Keratinocyte (primary cell): ENCODE measurements around the gene COL4A6. TPM values are rescaled to one million over a fixed set of nuclear protein-coding genes. Genes with fewer than 3 reads are reported as not detected.

ENCODE experiments used
- DNase-seq: peaks from one replicate; pipeline ENCODE4 v3.0.0-alpha.2; 2011; ENCODE audit warnings: low read depth, missing footprints, low spot score
- FAIRE-seq: peaks from 2 replicates; lab custom pipeline; 2011; peaks lifted over from hg19 to GRCh38; lab: Jason Lieb, UNC
- H2AFZ ChIP-seq: 2 replicates; pipeline ENCODE4 v1.6.0; 2012; ENCODE audit warnings: low read length, control low read depth, inconsistent platforms; ENCODE audit not compliant: control insufficient read depth
- H3K27ac ChIP-seq: 2 replicates; pipeline ENCODE4 v1.5.1; 2011; ENCODE audit warnings: low read length; ENCODE audit not compliant: control insufficient read depth, insufficient read depth
- H3K27me3 ChIP-seq: 3 replicates; pipeline ENCODE4 v1.6.0; 2011; ENCODE audit warnings: low read length; ENCODE audit not compliant: control insufficient read depth, insufficient read depth; ENCODE audit errors: extremely low read depth
- H3K36me3 ChIP-seq, 2 experiments: 2 replicates in 1 of 2; 3 replicates in 1 of 2; pipeline ENCODE4 v1.5.1; 2011; ENCODE audit warnings: low read length in 2 of 2, mild to moderate bottlenecking in 1 of 2; ENCODE audit not compliant: control insufficient read depth in 2 of 2, insufficient read depth in 2 of 2; ENCODE audit errors: extremely low read depth in 1 of 2
- H3K4me1 ChIP-seq: 3 replicates; pipeline ENCODE4 v1.5.1; 2011; ENCODE audit warnings: low read length; ENCODE audit not compliant: control insufficient read depth, insufficient read depth; ENCODE audit errors: extremely low read depth
- H3K4me2 ChIP-seq: 3 replicates; pipeline ENCODE4 v1.6.0; 2011; ENCODE audit warnings: low read depth, low read length; ENCODE audit not compliant: control insufficient read depth, insufficient read depth; ENCODE audit errors: extremely low read depth
- H3K4me3 ChIP-seq, 3 experiments: fragments of 200-600 bp in 1 of 3; sonication (generic) in 1 of 3; 2 replicates in 2 of 3; 3 replicates in 1 of 3; pipeline ENCODE4 v1.5.1; 2011 to 2016; ENCODE audit warnings: low read length in 3 of 3, mild to moderate bottlenecking in 3 of 3, control low read depth in 2 of 3, inconsistent platforms in 1 of 3, low read depth in 1 of 3, mixed read lengths in 1 of 3, mixed run types in 1 of 3, moderate library complexity in 1 of 3; ENCODE audit not compliant: control insufficient read depth in 2 of 3, insufficient read depth in 2 of 3; ENCODE audit errors: extremely low read depth in 1 of 3
- H3K79me2 ChIP-seq: 2 replicates; pipeline ENCODE4 v1.6.0; 2012; ENCODE audit warnings: low read length; ENCODE audit not compliant: control insufficient read depth, insufficient read depth
- H3K9ac ChIP-seq: 3 replicates; pipeline ENCODE4 v1.6.0; 2011; ENCODE audit warnings: low read length; ENCODE audit not compliant: control insufficient read depth, insufficient read depth; ENCODE audit errors: extremely low read depth
- H3K9me1 ChIP-seq: 3 replicates; pipeline ENCODE4 v1.6.0; 2011; ENCODE audit warnings: low read length; ENCODE audit not compliant: control insufficient read depth, insufficient read depth; ENCODE audit errors: extremely low read depth
- H3K9me3 ChIP-seq: 2 replicates; pipeline ENCODE4 v1.5.1; 2012; ENCODE audit warnings: low read depth, low read length; ENCODE audit not compliant: control insufficient read depth
- H4K20me1 ChIP-seq: 3 replicates; pipeline ENCODE4 v1.6.0; 2011; ENCODE audit warnings: low read length; ENCODE audit not compliant: control insufficient read depth, insufficient read depth; ENCODE audit errors: extremely low read depth
- CTCF ChIP-seq, 3 experiments: IDR thresholded peaks in 1 of 3; conservative IDR thresholded peaks in 1 of 3; optimal IDR thresholded peaks in 1 of 3; 2 replicates in 2 of 3; 3 replicates in 1 of 3; pipeline versions ENCODE3 to v1.5.1; 2011; ENCODE audit warnings: low read length in 3 of 3, mild to moderate bottlenecking in 3 of 3, moderate library complexity in 2 of 3, control low read depth in 1 of 3, inconsistent platforms in 1 of 3; ENCODE audit not compliant: insufficient read depth in 2 of 3; ENCODE audit errors: extremely low read depth in 1 of 3
- EZH2 ChIP-seq: IDR thresholded peaks from one replicate; pipeline ENCODE4 v1.6.1; 2012; ENCODE audit warnings: inconsistent platforms, mild to moderate bottlenecking, low read length, moderate library complexity
- dilution Hi-C: fragments of 300-500 bp; cut with MboI; formaldehyde crosslinking; loops from one replicate; pipeline ENCODE4 v1.7.0; 2020; ENCODE audit warnings: low sequenced_read_pairs; ENCODE audit not compliant: extremely low pct_ligation_motif_present
- polyA plus RNA-seq, 5 experiments: library from polyadenylated mRNA; depleted of rRNA in 3 of 5; stranded (reverse) in 3 of 5; stranded (forward) in 1 of 5; unstranded in 1 of 5; fragments of >200 nt; gene quantifications; 1 replicate in 1 of 5; 2 replicates in 3 of 5; 3 replicates in 1 of 5; pipeline versions ENCODE4 v1.2.1 to v1.2.3, GENCODE V29; 2011 to 2012; ENCODE audit warnings: missing spikeins in 2 of 5, low read depth in 1 of 5, low replicate concordance in 1 of 5

Gene COL4A6
- polyA plus RNA-seq, 1 donor (not counting 4 experiments of a cell fraction or from before 2014, with no cell fraction given): 18.8 TPM

DNA sequence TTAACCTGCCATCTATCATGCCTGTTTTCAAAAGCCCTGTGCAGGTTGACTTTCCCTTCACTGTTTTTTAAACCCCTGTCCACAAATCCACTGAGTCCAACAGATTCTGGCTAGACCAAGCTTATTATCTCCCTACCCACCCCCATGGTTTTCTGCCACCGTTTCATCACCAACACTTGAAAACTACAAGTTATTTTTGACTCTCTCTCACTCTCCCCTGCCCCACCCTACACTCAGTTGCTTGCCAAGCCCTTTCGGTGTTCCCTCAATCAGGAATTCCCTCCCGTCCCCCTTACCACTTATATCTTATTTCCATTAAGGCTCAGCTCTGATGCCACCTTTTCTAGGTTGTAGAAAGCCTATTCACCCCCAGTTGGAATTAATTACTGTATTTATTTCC lies 316.9 kb downstream of the COL4A6 start:
- DNase-seq (no peak), FAIRE-seq (no peak)
- Histone ChIP-seq H3K79me2 (no peaks in the 10 kb centered on the region), H3K4me2 (no peak overlapping the region), H2AFZ (no peak overlapping the region), H3K4me3 (no peak overlapping the region), H3K9me1 (no peaks in the 10 kb centered on the region), H3K9ac (no peak overlapping the region), H3K4me1 (peaks cover 23% of the 10 kb centered on the region), H3K27ac (no peak overlapping the region), H3K9me3 (no peaks in the 10 kb centered on the region), H4K20me1 (no peaks in the 10 kb centered on the region), H3K36me3 (no peaks in the 10 kb centered on the region), H3K27me3 (no peaks in the 10 kb centered on the region)
- dilution Hi-C loops: no loop called here
- TF ChIP-seq EZH2: no peak
- no peak for TF ChIP-seq CTCF (optimal IDR thresholded peaks at IDR 0.05 in 1 of 3, IDR thresholded peaks at IDR 0.05 in 1 of 3, conservative IDR thresholded peaks at IDR 0.05 in 1 of 3; ENCODE audit: extremely low read depth in 1 of 3, insufficient read depth in 2 of 3, low read length in 3 of 3)

DNA sequence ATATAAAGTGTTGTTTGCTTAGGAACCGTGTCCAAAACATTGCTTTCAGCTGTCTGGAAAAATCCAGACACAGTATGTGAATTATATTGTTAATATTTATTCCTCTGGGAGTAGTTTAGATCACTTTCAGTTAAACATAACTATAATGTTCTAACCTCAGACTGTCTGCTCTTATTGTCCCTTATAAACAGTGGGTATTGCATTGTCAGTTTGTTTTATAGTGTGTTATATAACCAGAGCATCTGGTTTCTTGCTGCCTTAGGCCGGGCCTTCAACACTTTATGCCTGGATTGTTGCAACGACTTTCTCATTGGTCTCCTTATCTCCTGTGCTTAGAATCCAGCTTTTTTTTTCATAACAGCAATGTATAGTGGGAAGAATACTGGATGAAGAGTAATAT lies 320.2 kb downstream of the COL4A6 start:
- Histone ChIP-seq H3K79me2 (no peaks in the 10 kb centered on the region), H2AFZ (no peak overlapping the region), H3K4me3 (no peak overlapping the region), H3K4me2 (no peak overlapping the region), H3K36me3 (no peaks in the 10 kb centered on the region), H3K9me1 (no peaks in the 10 kb centered on the region), H4K20me1 (no peaks in the 10 kb centered on the region), H3K4me1 (peaks cover 14% of the 10 kb centered on the region), H3K9me3 (no peaks in the 10 kb centered on the region), H3K9ac (no peak overlapping the region), H3K27ac (no peak overlapping the region), H3K27me3 (no peaks in the 10 kb centered on the region)
- dilution Hi-C loops: no loop called here
- FAIRE-seq (no peak), DNase-seq (no peak)
- no peak for TF ChIP-seq EZH2
- TF ChIP-seq CTCF (optimal IDR thresholded peaks at IDR 0.05 in 1 of 3, IDR thresholded peaks at IDR 0.05 in 1 of 3, conservative IDR thresholded peaks at IDR 0.05 in 1 of 3; ENCODE audit: extremely low read depth in 1 of 3, insufficient read depth in 2 of 3, low read length in 3 of 3): no peak
